HepG2 (cell line): Measurements from ENCODE around the gene KRTAP5-4. TPM values are rescaled to one million over a fixed set of nuclear protein-coding genes. Genes with fewer than 3 reads are reported as not detected.
"Not testable (repeated sequence)": the region's sequence is repeated elsewhere in the genome, so short reads cannot be mapped to it uniquely, and the experiment has no call there.

Source experiments
- BCL6 ChIP-seq: IDR thresholded peaks from 2 replicates; pipeline ENCODE4 v1.6.1; 2016; ENCODE audit warnings: missing genetic modification reagents, missing compliant biosample characterization
- CSRNP1 ChIP-seq: sonication (generic); formaldehyde crosslinking; IDR thresholded peaks from 2 replicates; pipeline ENCODE4 v1.8.1; 2023; ENCODE audit warnings: mild to moderate bottlenecking, missing genetic modification reagents
- FOXA1 ChIP-seq, 2 experiments: fragments of 450-650 bp in 1 of 2; sonication (generic) in 1 of 2; formaldehyde crosslinking in 1 of 2; IDR thresholded peaks; 2 replicates each; pipeline versions ENCODE4 v1.4.0 to v1.6.1; 2016 to 2020; ENCODE audit warnings: missing genetic modification reagents in 1 of 2
- FOXP1 ChIP-seq, 2 experiments: fragments of 450-650 bp in 1 of 2; IDR thresholded peaks; 2 replicates each; pipeline ENCODE4 v1.6.1; 2017 to 2018; ENCODE audit warnings: antibody characterized with exemption in 1 of 2
- HMG20B ChIP-seq: conservative IDR thresholded peaks from 2 replicates; pipeline ENCODE4 v1.6.1; 2016; ENCODE audit warnings: missing genetic modification reagents, missing compliant biosample characterization
- HOXA5 ChIP-seq: sonication (generic); formaldehyde crosslinking; IDR thresholded peaks from 2 replicates; pipeline ENCODE4 v1.4.0; 2020; ENCODE audit warnings: missing genetic modification reagents
- NONO ChIP-seq, 2 experiments: fragments of 450-650 bp in 1 of 2; sonication (generic) in 1 of 2; formaldehyde crosslinking in 1 of 2; IDR thresholded peaks in 1 of 2; conservative IDR thresholded peaks in 1 of 2; 2 replicates each; pipeline versions ENCODE4 v1.6.1 to v1.8.0; 2017 to 2022; ENCODE audit warnings: mild to moderate bottlenecking in 1 of 2, missing genetic modification reagents in 1 of 2, moderate library complexity in 1 of 2
- SALL2 ChIP-seq: sonication (generic); formaldehyde crosslinking; IDR thresholded peaks from 2 replicates; pipeline ENCODE4 v1.8.1; 2023; ENCODE audit warnings: mild to moderate bottlenecking, missing genetic modification reagents, inconsistent platforms
- SKIL ChIP-seq: sonication (generic); formaldehyde crosslinking; IDR thresholded peaks from 2 replicates; pipeline ENCODE4 v1.8.0; 2022; ENCODE audit warnings: missing genetic modification reagents, mild to moderate bottlenecking, moderate library complexity, borderline replicate concordance
- TOPORS ChIP-seq: sonication (generic); formaldehyde crosslinking; IDR thresholded peaks from 2 replicates; pipeline ENCODE4 v1.8.0; 2023; ENCODE audit warnings: mild to moderate bottlenecking, missing genetic modification reagents
- ZBTB26 ChIP-seq: IDR thresholded peaks from 2 replicates; pipeline ENCODE4 v1.6.1; 2016; ENCODE audit warnings: missing compliant biosample characterization, missing genetic modification reagents, borderline replicate concordance
- ZSCAN21 ChIP-seq: sonication (generic); formaldehyde crosslinking; IDR thresholded peaks from 2 replicates; pipeline ENCODE4 v1.8.0; 2022; ENCODE audit warnings: mild to moderate bottlenecking, missing genetic modification reagents, moderate library complexity, borderline replicate concordance
- polyA plus RNA-seq, 8 experiments: library from polyadenylated mRNA; depleted of rRNA in 3 of 8; stranded (reverse) in 7 of 8; unstranded in 1 of 8; fragments of >200 nt; fragmentation: Illumina TruSeq in 4 of 8; extraction: Trizol in 4 of 8; gene quantifications; 2 replicates each; pipeline versions ENCODE4 v1.2.1 to v1.2.3, GENCODE V29; 2011 to 2016; ENCODE audit warnings: low read depth in 4 of 8, missing spikeins in 1 of 8, mixed read lengths in 1 of 8; ENCODE audit not compliant: insufficient read depth in 1 of 8
- total RNA-seq, 5 experiments: library from RNA; depleted of rRNA; stranded (reverse); fragments of >200 nt; fragmentation: Illumina TruSeq; extraction: Trizol; gene quantifications; 2 replicates each; pipeline ENCODE4 v1.2.3, GENCODE V29; 2016; ENCODE audit warnings: low read depth in 1 of 5
- TF ChIP-seq, protein P1 (sequence below): sonication (generic); formaldehyde crosslinking; conservative IDR thresholded peaks from 2 replicates; pipeline ENCODE4 v1.8.0; 2022; ENCODE audit warnings: mild to moderate bottlenecking, moderate library complexity, missing genetic modification reagents
- TF ChIP-seq, protein P2 (sequence below): sonication (generic); formaldehyde crosslinking; IDR thresholded peaks from 2 replicates; pipeline ENCODE4 v1.9.0; 2022; ENCODE audit warnings: missing genetic modification reagents, mild to moderate bottlenecking, borderline replicate concordance
- TF ChIP-seq, protein P3 (sequence below): sonication (generic); formaldehyde crosslinking; IDR thresholded peaks from 2 replicates; pipeline ENCODE4 v1.4.0; 2020; ENCODE audit warnings: missing genetic modification reagents

KRTAP5-4 gene
- total and polyA plus RNA-seq, 2 of the 13 experiments (the other 11 are each of a cell fraction or from before 2014, with no cell fraction given): not detected

DNA sequence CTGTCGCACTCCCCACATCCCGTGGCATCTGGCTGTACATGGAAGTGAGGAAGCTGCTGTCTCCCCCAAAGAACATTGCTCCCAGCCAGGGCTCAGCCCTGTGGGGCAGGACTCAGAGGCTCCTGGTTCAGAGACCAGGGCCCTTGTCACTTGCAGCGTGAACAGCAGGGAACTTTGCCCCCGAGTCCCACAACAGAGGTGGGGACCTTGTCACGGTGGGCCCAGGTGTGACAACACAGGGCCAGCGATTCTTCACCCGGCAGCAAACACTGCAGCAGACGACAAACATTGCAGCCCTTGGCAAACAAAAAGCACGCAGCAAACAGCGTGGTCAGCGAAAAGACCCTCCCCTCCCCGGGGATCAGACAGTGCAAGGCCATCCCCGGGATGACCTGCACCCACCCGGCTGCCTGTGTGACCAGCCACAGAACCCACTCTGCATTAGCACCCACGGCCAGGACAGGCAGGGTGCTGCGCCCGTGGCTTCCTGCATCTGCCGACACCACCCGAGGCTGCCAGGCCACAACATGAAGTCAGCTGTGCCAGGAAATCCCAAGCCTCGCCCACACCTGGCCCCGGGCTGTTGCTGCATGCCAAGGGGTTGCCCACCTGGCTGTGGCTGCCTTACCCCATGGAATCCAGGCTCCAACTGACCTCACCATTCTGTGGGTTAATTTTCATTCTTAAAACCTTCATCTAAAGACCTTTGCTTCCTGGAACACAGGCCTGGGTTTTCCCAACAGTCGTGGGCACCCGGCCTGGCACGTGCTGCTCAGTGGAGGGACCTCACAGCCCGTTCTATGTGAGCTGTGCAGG lies 39.7 kb upstream of the KRTAP5-4 start (continued):
- TF ChIP-seq, protein P1, sequence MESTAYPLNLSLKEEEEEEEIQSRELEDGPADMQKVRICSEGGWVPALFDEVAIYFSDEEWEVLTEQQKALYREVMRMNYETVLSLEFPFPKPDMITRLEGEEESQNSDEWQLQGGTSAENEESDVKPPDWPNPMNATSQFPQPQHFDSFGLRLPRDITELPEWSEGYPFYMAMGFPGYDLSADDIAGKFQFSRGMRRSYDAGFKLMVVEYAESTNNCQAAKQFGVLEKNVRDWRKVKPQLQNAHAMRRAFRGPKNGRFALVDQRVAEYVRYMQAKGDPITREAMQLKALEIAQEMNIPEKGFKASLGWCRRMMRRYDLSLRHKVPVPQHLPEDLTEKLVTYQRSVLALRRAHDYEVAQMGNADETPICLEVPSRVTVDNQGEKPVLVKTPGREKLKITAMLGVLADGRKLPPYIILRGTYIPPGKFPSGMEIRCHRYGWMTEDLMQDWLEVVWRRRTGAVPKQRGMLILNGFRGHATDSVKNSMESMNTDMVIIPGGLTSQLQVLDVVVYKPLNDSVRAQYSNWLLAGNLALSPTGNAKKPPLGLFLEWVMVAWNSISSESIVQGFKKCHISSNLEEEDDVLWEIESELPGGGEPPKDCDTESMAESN (CRISPR knock-in tag): 0 out of 2 replicates have a peak, but pooled peaks have one; percentile 35
- TF ChIP-seq SKIL (CRISPR knock-in tag) (peak; percentile 84; the same call in 1 of the 2 replicates), FOXP1 (CRISPR knock-in tag; IDR thresholded peaks at IDR 0.05) (peak; percentile 87), HOXA5 (peak; percentile 77; the same call in 1 of the 2 replicates), ZSCAN21 (peak; percentile 54; the same call in 1 of the 2 replicates), NONO (CRISPR knock-in tag; conservative IDR thresholded peaks at IDR 0.05) (peak; percentile 52), FOXA1 (CRISPR knock-in tag; IDR thresholded peaks at IDR 0.05) (peak; percentile 82), BCL6 (peak; percentile 80), CSRNP1 (CRISPR knock-in tag) (0 out of 2 replicates have a peak, but pooled peaks have one; percentile 50), SALL2 (CRISPR knock-in tag) (0 out of 2 replicates have a peak, but pooled peaks have one; percentile 50), HMG20B (CRISPR knock-in tag) (peak; percentile 56; the same call in 1 of the 2 replicates), ZBTB26 (CRISPR knock-in tag) (0 out of 2 replicates have a peak, but pooled peaks have one; percentile 31), TOPORS (CRISPR knock-in tag) (0 out of 2 replicates have a peak, but pooled peaks have one; percentile 37)
- not testable (repeated sequence) for TF ChIP-seq FOXP1, NONO, FOXA1 (IDR thresholded peaks at IDR 0.05)
- TF ChIP-seq, protein P2, sequence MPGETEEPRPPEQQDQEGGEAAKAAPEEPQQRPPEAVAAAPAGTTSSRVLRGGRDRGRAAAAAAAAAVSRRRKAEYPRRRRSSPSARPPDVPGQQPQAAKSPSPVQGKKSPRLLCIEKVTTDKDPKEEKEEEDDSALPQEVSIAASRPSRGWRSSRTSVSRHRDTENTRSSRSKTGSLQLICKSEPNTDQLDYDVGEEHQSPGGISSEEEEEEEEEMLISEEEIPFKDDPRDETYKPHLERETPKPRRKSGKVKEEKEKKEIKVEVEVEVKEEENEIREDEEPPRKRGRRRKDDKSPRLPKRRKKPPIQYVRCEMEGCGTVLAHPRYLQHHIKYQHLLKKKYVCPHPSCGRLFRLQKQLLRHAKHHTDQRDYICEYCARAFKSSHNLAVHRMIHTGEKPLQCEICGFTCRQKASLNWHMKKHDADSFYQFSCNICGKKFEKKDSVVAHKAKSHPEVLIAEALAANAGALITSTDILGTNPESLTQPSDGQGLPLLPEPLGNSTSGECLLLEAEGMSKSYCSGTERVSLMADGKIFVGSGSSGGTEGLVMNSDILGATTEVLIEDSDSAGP: peak; percentile 20; the same call in 1 of the 2 replicates
- TF ChIP-seq, protein P3, sequence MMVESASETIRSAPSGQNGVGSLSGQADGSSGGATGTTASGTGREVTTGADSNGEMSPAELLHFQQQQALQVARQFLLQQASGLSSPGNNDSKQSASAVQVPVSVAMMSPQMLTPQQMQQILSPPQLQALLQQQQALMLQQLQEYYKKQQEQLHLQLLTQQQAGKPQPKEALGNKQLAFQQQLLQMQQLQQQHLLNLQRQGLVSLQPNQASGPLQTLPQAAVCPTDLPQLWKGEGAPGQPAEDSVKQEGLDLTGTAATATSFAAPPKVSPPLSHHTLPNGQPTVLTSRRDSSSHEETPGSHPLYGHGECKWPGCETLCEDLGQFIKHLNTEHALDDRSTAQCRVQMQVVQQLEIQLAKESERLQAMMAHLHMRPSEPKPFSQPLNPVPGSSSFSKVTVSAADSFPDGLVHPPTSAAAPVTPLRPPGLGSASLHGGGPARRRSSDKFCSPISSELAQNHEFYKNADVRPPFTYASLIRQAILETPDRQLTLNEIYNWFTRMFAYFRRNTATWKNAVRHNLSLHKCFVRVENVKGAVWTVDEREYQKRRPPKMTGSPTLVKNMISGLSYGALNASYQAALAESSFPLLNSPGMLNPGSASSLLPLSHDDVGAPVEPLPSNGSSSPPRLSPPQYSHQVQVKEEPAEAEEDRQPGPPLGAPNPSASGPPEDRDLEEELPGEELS (CRISPR knock-in tag): peak; percentile 89
